GM21529 (cell line): ENCODE data around the gene RNF13.
"Not testable (repeated sequence)": the region's sequence is repeated elsewhere in the genome, so short reads cannot be mapped to it uniquely, and the experiment has no call there.

Source experiments
- ATAC-seq: cut with Tn5 transposase; IDR thresholded peaks from one replicate; pipeline ENCODE4 v1.9.1; 2021; ENCODE audit not compliant: unreplicated experiment

RNF13 gene

DNA sequence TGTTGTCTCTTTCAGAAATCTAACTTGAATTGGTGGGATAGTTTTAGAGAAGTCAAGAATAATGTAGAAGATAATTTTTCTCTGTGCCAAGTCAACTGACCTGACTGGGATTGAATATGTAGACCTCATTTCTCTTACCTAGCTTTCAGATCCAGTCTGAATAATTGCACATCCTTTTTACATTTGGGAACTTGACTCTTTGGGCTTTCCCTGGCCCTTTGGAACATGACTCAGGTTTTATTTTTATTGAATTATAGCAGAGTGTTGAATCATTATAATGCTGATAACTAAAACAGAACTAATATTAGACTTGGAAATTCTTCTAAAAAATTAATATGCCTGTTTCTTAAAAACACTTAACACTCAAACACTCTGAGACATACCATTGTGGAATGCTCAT lies 81.2 kb downstream of the RNF13 start:
- no peak for ATAC-seq

DNA sequence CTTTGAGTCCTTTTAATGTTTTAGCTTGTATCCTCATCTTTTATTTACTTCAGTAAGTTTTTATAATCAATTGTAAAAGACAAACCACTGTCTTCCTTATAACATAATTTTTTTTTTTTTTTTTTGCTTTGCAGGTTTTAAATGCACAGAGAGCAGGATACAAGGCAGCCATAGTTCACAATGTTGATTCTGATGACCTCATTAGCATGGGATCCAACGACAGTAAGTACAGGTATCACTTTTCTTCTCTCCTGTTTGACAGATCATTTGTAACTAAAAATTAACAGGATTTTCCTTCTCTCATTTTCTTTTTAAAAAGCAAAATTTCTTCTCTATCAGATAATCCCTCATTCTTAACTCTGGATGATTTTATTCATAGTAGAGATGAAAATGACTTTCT lies 82.3 kb downstream of the RNF13 start:
- ATAC-seq, result no peak

DNA sequence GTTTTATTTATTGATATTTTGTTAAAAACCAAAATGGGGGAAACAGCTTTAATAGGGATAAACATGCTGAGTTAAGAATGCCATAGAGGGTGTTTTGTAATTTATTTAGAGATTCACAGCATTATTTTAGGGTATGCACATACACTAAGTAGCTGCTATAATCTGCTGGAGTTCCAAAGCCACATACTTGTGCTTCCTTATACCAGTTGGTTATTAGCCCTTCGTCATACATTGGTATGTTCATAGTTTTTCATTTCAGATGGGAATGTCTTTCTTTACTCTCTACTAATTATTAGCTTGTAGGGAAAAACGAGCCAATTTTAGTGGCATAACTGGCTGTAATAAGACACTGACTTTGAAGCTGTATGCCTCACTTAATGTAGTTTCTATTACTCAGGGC lies 82.8 kb downstream of the RNF13 start:
- no peak for ATAC-seq

DNA sequence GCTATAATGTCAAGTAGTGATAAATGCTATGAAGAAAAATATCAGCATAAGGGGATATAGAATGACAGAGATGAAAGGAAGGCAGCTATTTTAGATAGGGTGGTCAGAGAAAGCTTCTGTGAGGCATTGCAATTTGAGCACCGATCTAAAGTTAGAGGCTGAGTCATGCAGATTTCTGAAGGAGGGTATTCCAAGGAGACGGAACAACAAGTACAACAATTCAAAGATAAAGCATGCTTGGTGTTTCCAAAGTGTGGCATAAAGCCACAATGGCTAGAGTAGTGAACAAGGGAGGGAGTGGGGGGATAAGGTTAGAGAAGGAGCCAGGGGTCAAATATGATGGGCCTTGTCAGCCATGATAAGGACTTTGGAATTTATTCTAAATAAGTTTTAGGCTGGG lies 85.8 kb downstream of the RNF13 start:
- ATAC-seq, result no peak

DNA sequence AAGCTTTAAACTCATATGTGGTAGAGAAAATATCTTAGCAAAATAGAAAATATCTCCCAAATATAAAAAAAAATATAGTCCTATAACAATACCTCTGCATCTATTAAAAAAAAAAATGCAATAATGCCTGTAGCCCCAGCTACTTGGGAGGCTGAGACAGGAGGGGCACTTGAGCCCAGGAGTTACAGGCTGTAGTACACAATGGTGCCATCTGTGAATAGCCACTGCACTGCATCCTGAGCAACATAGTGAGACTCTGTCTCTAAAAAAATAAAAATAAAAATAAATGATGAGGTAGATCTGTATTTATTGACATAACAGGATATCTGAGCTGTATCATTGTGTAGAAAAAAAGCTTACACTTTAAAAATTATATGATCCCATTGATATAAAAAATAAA lies 87.3 kb downstream of the RNF13 start:
- no peak for ATAC-seq

DNA sequence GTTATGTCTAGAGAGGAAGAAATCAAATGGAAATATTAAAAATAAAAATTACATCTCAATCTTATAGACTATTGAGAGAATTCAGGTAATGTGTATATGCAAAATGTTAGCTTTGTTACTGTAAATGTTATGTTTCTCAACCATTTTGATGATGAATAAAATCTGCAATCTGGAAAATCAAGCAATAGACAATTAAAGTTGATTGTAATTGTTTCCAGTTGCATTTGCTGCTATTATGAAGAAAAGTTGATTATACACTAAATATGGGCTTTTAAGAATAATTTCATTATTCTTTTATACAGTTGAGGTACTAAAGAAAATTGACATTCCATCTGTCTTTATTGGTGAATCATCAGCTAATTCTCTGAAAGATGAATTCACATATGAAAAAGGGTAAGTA lies 88.8 kb downstream of the RNF13 start:
- no peak for ATAC-seq

DNA sequence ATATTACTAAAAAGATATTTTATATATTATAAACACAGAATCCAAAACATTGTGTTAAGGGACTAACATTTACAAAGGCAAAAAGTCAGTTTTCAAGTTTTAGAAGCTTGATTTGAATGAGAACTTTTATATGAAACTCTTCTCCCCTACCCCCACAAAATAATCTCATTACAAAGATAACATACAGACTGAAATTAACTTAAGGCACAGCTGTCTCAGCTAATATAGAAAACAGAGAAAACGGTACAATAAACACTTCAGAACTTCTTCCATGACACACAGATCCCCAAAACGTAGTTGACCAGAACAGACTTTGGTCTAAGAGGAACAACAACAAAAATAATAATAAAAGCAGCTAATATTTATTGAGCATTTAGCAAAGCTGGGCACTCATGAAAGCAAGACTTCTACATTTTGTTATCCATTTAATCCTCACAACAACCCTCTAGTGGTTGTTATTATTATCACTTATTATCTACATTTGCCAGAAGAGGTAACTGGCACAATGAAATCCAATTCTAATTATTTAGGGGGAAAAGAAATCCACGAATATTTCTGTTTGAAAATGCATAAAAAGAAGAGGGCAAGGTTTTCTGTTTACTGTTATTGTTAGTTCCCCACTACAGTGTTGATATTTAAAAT lies 89.6 kb downstream of the RNF13 start:
- ATAC-seq, result no peak

DNA sequence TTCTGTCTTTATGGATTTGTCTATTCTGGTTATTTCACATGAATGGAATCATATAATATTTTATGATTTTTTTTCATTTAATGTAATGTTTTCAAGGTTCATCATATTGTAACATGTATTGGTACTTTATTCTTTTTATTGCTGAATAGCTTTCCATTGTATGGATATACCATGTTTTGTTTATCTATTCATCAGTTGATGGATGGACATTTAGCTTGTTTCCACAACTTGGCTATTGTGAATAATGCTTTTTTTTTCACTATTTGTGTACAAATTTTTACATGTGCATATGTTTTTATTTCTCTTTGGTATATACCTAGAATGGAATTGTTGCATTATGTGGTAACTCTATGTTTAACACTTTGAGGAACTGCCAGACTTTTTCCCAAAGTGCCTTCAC lies 93.0 kb downstream of the RNF13 start:
- ATAC-seq, result no peak

DNA sequence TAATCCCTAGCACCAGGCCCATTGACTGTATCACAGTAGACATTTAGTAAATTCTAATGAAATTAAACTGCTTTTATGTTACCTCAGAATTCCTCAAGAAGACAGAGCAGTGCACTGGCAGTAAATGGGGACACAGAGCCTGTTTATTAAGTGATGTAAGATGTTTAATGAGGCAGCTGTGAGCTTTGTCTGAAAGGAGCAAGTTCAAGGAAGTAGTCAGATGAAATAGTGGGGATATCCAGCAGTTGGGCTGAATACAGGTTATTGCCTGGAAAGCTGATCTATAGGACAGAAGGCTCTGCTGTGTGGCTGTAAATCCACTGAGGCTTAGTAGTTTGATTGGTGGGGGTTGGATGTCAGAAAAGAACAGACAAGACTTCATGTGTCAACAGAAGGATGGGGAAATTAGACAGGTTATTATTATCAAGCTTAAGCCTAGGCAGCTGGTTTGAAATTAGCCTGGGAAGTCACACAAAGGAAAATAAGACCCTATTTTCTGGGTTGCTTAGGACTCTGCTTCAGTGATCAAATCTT lies 95.5 kb downstream of the RNF13 start:
- ATAC-seq, result no peak

DNA sequence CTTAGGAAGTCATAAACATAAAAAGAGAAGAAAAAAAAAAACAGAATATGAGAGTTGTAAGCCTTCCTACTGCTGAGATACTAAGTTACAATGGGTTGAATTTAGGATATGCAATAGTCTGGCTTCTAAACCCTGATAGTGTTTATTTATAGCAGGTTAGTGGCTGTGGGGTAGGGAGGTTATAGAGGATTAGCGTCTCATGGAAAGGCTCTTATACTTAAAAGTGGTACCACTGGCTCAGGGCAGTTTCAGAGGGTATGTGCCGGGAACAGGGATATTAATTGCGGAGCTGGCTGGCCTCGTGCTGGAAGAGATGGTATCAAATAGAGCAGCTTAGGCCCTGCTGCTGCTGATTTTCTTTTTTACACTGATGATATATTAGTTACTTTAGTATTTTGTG lies 96.9 kb downstream of the RNF13 start:
- no peak for ATAC-seq

DNA sequence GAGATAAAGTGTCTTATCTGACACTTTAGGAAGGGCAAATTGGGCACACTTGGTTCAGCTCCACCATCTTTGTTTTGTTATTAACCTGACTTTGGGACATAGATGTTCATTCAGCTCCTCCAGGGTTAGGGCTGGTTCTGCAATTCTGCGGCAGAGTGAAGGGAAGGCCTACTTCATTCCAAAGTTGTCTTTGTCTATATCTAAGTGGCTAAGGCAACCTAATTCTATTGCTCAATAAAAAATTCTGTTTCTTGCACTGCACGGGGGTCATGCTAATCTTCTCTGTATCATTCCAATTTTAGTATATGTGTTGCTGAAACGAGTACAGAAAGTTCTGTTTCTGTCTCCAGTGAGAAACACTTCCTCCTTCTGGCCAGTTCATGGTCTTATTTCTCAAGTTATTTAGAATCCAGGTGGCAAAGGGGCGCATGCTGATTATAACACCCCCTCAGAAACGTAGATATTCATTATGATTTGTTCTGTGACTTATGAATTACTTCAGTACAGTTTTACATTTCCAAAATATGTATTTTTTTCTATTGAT lies 104.2 kb downstream of the RNF13 start:
- ATAC-seq, result no peak

DNA sequence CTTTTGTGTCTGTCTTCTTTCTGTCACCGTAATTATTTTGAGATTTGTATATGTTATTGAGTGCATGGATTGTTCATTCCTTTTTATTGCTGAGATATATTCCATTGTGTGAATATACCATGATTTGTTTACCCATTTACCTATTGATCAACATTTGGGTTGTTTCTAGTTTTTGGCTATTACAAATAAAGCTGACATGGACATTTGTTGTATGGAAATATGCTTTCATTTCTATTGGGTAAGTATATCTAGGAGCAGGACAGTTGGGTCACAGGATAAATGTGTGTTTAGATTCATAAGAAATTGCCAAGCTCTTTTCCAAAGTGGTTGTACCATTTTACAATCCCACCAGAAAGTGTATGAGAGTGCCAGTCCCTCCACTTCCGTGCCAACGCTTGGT lies 106.5 kb downstream of the RNF13 start:
- no peak for ATAC-seq

DNA sequence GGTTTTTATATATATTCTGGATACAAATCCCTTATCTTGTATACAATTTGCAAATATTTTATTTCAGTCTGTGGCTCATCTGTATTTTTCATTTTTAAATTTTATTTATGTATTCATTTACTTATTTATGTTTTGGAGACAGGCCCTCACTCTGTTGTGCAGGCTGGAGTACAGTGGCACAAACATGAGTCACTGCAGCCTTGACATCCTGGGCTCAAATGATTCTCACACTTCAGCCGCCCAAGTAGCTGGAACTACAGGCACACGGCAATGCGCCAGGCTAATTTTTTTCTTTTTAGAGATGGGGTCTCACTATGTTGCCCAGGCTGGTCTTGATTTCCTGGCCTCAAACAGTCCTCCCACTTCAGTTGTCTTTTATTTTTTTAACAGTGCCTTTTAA lies 107.1 kb downstream of the RNF13 start:
- ATAC-seq, result no peak

DNA sequence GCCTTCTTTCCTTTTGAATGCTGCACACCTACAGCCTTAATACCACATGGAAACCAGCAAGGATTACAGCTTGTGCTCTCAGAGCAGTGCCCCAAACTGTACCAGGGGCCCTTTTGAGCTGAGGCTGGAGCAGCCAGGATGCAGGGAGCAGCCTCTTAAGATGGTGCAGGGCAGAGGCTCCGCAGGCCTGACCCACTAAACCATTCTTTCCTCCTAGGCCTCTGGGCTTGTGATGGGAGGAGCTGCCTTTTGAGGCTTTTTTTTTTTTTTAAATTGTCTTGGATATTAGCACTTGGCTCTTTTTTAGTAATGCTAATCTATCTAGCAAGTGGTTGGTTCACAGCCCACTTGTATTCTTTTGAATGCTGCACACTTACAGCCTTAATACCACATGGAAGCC lies 120.0 kb downstream of the RNF13 start:
- no peak for ATAC-seq

DNA sequence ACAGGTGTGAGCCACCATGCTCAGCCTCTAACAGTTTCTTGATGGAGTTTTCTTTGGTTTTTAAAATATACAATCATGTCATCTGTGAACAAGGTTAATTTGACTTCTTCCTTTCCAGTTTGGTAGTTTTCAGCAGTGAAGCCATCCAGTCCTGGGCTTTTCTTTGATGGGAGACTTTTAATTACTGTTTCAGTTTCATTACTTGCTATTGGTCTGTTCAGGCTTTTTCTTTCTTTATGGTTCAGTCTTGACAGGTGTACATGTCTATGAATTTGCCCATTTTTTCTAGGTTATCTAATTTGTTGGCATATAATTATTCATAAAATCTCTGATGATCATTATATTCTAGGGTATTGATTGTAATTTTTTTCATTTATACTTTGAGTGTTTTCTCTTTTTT lies 120.8 kb downstream of the RNF13 start:
- ATAC-seq, result no peak

DNA sequence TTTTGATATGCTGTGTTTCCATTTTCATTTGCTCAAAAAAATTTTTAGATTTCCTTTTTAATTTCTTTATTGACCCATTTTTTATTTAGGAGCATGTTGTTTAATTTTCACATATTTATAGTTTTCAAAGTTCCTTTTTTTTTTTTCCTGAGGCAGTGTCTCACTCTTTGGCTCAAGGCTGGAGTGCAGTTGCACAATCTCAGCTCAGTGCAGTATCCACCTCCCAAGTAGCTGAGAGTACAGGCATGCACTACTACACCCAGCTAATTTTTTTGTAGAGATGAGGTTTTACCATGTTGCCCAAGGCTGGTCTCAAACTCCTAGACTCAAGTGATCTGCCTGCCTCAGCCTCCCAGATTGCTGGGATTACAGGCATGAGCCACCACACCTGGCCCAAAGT lies 121.5 kb downstream of the RNF13 start:
- no peak for ATAC-seq

DNA sequence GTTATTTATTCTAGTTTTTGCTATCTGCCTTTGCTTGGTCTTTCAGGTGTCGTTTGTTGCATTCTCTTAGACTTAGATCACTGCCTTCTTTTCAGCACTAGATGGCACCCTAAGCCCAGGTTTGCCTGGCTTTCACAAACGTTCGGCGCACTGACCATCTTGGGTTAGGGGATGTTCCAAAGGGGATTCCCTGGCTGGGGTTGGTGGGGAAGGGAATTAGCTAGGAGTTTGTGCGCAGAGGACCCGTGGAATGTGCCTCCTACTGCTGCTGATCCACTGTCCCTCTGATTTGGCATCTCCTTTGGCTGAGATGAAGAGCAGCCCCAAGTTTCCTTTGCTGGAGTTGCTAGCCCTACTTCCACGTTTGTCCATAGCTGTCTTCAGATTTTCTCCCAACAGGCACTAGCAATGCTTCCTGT lies 123.8 kb downstream of the RNF13 start:
- peak; percentile 77 for ATAC-seq

DNA sequence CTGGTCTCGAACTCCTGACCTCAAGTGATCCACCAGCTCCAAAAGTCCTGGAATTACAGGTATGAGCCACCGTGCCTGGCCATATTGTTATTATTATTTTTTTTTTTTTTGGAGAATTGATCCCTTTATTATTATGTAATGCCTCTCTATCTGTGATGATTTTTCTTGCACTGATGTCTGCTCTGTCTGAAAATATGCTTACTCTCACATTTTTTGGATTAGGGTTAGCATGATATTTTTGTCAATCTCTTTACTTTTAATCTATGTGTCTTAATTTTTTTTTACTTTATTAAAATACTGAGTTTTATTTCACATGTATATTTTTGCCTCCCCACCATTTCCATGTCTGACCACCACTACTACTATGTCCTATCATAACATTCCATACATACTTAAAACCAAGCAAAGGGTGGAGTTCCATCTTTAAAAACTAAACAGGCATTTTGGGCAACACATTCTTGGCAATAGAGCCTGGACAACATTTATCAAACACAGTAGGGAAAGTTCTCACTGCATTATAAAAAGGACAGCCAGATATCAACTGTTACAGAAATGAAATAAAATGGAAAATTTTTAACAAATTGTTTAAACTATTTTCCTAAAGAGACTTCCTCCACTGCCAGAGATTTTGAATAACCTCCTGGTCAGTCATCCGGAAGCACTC lies 125.5 kb downstream of the RNF13 start:
- not testable (repeated sequence) for ATAC-seq

DNA sequence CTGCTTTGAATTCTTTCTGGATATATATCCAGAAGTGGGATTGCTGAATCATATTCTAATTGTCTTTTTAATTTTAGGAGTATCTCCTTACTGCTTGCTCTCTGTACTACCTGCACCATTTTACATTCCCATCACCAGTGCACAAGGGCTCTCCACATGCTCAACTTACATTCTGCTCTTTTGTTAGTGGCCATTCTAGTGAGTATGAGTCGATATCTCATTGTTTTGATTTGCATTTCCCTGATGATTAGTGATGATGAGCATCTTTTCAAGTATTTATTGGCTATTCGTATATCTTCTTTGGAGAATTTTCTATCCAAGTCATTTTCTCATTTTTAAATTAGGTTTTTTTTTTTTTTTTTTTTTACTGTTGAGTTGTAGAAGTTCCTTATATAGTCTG lies 128.2 kb downstream of the RNF13 start:
- ATAC-seq, result no peak

DNA sequence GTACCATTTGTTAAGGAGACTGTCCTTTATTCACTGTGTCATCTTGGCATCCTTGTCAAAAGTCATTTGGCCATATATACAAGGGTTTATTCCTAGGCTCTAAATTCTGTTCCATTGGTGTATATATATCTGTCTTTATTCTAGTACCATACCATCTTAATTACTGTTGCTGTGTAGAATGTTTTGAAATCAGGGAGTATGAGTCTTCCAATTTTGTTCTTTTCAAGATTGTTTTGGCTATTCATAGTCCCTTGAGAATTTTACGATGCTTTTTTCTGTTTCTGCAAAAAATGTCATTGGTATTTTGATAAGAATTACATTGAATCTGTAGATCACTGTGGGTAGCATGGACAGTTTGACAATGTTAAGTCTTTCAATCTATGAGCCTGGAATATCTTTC lies 128.9 kb downstream of the RNF13 start:
- no peak for ATAC-seq

DNA sequence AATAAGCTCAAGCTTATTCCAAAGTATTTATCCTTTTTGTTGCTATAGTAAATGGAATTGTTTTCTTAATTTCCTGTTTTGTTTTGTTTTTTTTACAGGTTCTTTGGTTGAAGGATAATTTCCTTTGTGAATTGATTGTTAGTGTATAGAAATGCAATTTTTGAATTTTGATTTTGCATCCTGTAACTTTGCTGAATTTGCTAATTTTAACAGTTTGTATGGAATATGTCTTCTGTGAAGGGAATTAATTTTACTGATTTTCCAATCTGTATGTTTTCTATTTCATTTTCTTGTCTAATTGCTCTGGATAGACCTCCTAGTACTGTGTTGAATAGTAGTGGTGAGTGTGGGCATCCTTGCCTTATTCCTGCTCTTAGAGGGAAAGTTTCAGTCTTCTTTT lies 129.4 kb downstream of the RNF13 start:
- no peak for ATAC-seq

DNA sequence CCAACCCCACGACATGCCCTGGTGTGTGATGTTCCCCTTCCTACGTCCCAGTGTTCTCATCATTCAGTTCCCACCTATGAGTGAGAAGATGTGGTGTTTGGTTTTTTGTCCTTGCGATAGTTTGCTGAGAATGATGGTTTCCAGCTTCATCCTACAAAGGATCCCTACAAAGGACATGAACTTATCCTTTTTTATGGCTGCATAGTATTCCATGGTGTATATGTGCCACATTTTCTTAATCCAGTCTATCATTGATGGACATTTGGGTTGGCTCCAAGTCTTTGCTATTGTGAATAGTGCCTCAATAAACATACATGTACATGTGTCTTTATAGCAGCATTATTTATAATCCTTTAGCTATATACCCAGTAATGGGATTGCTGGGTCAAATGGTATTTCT lies 131.0 kb downstream of the RNF13 start:
- not testable (repeated sequence) for ATAC-seq

DNA sequence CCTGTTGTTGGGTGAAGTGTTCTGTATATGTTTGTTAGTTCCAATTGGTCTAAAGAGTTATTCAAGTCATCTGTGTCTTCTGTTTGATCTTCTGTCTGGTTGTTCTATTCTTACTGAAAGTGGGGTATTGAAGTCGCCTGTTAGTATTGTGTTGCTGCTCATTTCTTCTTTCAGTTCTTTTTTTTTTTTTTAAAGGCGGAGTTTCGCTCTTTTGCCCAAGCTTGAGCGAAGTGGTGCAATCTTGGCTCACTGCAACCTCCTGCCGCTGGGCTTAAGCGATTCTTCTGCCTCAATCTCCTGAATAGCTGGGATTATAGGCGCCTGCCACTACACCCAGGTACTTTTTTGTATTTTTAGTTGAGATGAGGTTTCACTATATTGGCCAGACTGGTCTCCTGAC lies 134.2 kb downstream of the RNF13 start:
- ATAC-seq, result no peak
